Esophagus muscularis mucosa (tissue), 4 donors: Measurements from ENCODE around the gene CD47.

ENCODE experiments used
- EP300 ChIP-seq: sonication (generic); formaldehyde crosslinking; IDR thresholded peaks from one replicate; pipeline ENCODE4 v1.6.1; 2017; ENCODE audit warnings: antibody characterized with exemption
- POLR2A ChIP-seq: fragments of 450-650 bp; IDR thresholded peaks from one replicate; pipeline ENCODE4 v1.6.1; 2017; ENCODE audit warnings: antibody characterized with exemption, moderate library complexity, mild to moderate bottlenecking, low read depth
- POLR2AphosphoS5 ChIP-seq, 2 donors: sonication (generic); formaldehyde crosslinking; IDR thresholded peaks; one replicate each; pipeline ENCODE4 v1.6.1; 2017; ENCODE audit warnings: antibody characterized with exemption in 2 of 2
- TF ChIP-seq, protein P1 (sequence below), 3 experiments: fragments of 200-600 bp in 2 of 3; fragments of 450-650 bp in 1 of 3; sonication (generic) in 2 of 3; IDR thresholded peaks; one replicate each; pipeline ENCODE4 v1.5.1; 2017 to 2019; ENCODE audit warnings: antibody characterized with exemption in 3 of 3, mild to moderate bottlenecking in 2 of 3, moderate library complexity in 1 of 3

DNA sequence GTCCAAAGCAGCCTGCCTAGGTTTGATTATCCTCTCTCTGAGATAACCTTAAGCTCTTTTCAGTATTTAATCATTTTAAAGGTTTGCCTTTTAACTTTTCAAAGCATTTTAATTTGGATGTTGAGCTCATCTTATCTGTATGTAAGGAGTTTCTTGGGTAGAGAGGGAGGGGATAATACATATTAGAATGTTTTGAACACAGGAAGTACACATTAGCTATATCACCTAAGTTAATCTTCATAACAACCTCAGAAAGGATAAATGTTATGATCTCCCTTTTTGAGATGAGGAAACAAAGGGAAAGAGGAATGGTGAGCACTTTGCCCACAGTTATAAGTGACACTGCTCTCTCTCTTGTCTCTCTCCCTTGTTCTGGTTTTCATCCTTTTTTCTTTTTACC, 2.2 kb upstream of the CD47 start:
- TF ChIP-seq, protein P1, sequence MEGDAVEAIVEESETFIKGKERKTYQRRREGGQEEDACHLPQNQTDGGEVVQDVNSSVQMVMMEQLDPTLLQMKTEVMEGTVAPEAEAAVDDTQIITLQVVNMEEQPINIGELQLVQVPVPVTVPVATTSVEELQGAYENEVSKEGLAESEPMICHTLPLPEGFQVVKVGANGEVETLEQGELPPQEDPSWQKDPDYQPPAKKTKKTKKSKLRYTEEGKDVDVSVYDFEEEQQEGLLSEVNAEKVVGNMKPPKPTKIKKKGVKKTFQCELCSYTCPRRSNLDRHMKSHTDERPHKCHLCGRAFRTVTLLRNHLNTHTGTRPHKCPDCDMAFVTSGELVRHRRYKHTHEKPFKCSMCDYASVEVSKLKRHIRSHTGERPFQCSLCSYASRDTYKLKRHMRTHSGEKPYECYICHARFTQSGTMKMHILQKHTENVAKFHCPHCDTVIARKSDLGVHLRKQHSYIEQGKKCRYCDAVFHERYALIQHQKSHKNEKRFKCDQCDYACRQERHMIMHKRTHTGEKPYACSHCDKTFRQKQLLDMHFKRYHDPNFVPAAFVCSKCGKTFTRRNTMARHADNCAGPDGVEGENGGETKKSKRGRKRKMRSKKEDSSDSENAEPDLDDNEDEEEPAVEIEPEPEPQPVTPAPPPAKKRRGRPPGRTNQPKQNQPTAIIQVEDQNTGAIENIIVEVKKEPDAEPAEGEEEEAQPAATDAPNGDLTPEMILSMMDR (IDR thresholded peaks at IDR 0.05): no peak
- TF ChIP-seq POLR2A (no peak), POLR2AphosphoS5 (IDR thresholded peaks at IDR 0.05) (no peak), EP300 (no peak)
